Mammary epithelial cell (primary cell): ENCODE data around the gene CTTN.

Experiments
- EZH2 ChIP-seq: IDR thresholded peaks from 2 replicates; pipeline ENCODE4 v1.6.1; 2012; ENCODE audit warnings: low read length, inconsistent platforms, borderline replicate concordance
- TF ChIP-seq, protein P1 (sequence below), 2 donors: IDR thresholded peaks in 1 of 2; conservative IDR thresholded peaks in 1 of 2; 2 replicates each; pipeline ENCODE4 v1.5.1; 2011 to 2012; ENCODE audit warnings: inconsistent platforms in 2 of 2, low read length in 2 of 2, mild to moderate bottlenecking in 2 of 2, control low read depth in 1 of 2, low read depth in 1 of 2; ENCODE audit not compliant: insufficient read depth in 1 of 2; ENCODE audit errors: extremely low read depth in 1 of 2

DNA sequence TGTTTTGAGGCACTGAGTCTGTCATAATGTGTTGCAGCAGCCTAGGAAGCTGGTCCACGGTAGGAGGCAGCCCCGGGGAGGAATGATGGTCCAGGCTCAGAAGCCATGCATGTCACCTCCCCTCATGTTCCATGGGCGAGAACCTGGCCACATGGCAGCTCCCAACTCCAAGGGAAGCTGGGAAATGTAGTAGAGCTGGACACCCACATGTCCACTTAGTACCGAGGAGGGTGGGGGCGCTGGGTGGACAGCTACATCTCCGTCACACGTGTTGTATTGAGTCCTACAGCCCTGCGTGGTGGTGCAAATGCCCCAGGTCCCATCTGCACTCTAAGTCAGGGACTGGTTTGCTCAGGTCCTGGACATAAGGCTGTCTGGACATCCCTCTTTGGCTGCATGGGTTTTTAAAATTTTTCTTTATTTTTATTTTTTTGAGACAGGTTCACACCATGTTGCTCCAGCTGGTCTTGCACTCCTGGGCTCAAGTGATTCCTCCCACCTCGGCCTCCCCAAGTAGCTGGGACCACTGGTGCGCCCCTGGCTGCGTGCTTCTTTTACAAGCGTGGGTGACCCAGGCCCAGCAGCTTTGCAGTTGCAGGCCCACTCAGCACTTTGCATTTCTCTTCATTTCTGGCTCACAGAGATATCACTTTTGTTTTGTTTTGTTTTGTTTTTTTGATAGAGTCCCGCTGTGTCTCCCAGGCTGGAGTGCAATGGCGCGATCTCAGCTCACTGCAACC is 3.9 kb upstream of the CTTN start:
- TF ChIP-seq, protein P1, sequence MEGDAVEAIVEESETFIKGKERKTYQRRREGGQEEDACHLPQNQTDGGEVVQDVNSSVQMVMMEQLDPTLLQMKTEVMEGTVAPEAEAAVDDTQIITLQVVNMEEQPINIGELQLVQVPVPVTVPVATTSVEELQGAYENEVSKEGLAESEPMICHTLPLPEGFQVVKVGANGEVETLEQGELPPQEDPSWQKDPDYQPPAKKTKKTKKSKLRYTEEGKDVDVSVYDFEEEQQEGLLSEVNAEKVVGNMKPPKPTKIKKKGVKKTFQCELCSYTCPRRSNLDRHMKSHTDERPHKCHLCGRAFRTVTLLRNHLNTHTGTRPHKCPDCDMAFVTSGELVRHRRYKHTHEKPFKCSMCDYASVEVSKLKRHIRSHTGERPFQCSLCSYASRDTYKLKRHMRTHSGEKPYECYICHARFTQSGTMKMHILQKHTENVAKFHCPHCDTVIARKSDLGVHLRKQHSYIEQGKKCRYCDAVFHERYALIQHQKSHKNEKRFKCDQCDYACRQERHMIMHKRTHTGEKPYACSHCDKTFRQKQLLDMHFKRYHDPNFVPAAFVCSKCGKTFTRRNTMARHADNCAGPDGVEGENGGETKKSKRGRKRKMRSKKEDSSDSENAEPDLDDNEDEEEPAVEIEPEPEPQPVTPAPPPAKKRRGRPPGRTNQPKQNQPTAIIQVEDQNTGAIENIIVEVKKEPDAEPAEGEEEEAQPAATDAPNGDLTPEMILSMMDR (conservative IDR thresholded peaks at IDR 0.05 in 1 of 2, IDR thresholded peaks at IDR 0.05 in 1 of 2; ENCODE audit: extremely low read depth in 1 of 2, insufficient read depth in 1 of 2, low read depth in 1 of 2, low read length in 2 of 2), result no peak
- TF ChIP-seq EZH2, result no peak
